A673 (cell line): Measurements from ENCODE around the gene CCDC148. TPM values are rescaled to one million over a fixed set of nuclear protein-coding genes. Genes with fewer than 3 reads are reported as not detected.

Experiments used
- BruUV-seq: library from RNA; stranded (reverse); fragments of 400-500 nt; replicated peaks from 2 replicates; lab custom pipeline; 2021; lab: Mats Ljungman, UMichigan
- CTCF ChIA-PET: fragments of 300-600 bp; sonication (Branson Sonifier 250); formaldehyde crosslinking; loops from one replicate; lab custom pipeline; 2022; ENCODE audit warnings: antibody characterized with exemption; lab: Charles Lee
- POLR2A ChIA-PET: fragments of 300-600 bp; sonication (Branson Sonifier 250); formaldehyde crosslinking; loops from one replicate; lab custom pipeline; 2022; ENCODE audit warnings: antibody characterized with exemption; ENCODE audit not compliant: low non-redundant PET; lab: Charles Lee
- DNase-seq: peaks from one replicate; pipeline ENCODE4 v3.0.0-alpha.2; 2015; ENCODE audit warnings: low spot score
- H3K27ac ChIP-seq: fragments of 200-600 bp; sonication (generic); 2 replicates; pipeline ENCODE4 v1.5.1; 2016; ENCODE audit warnings: mixed run types, low read depth, mild to moderate bottlenecking, mixed read lengths, antibody characterized with exemption, low read length; ENCODE audit not compliant: poor library complexity, severe bottlenecking
- H3K27me3 ChIP-seq: fragments of 200-600 bp; sonication (generic); replicated peaks from 2 replicates; pipeline ENCODE4 v1.6.1; 2017; ENCODE audit warnings: mixed run types, low read depth, mild to moderate bottlenecking, mixed read lengths, antibody characterized with exemption, low read length; ENCODE audit not compliant: insufficient read depth, poor library complexity
- H3K36me3 ChIP-seq: fragments of 200-600 bp; sonication (generic); 2 replicates; pipeline ENCODE4 v1.6.1; 2016; ENCODE audit warnings: mixed run types, mild to moderate bottlenecking, mixed read lengths, antibody characterized with exemption, low read length; ENCODE audit not compliant: insufficient read depth, poor library complexity, severe bottlenecking
- H3K4me1 ChIP-seq: fragments of 200-600 bp; sonication (generic); 2 replicates; pipeline ENCODE4 v1.6.1; 2017; ENCODE audit warnings: mixed run types, mild to moderate bottlenecking, mixed read lengths, antibody characterized with exemption, low read length; ENCODE audit not compliant: insufficient read depth, poor library complexity, severe bottlenecking
- H3K4me3 ChIP-seq: fragments of 200-600 bp; sonication (generic); 2 replicates; pipeline ENCODE4 v1.5.1; 2016; ENCODE audit warnings: low read depth, mixed run types, mild to moderate bottlenecking, mixed read lengths, low read length; ENCODE audit not compliant: poor library complexity, severe bottlenecking
- H3K9me3 ChIP-seq: fragments of 200-600 bp; sonication (generic); 2 replicates; pipeline ENCODE4 v1.6.1; 2016; ENCODE audit warnings: mixed run types, low read depth, mild to moderate bottlenecking, mixed read lengths, antibody characterized with exemption, low read length; ENCODE audit not compliant: poor library complexity, severe bottlenecking
- EZH2 ChIP-seq: fragments of 200-600 bp; sonication (generic); IDR thresholded peaks from 2 replicates; pipeline ENCODE4 v1.6.1; 2017; ENCODE audit warnings: borderline replicate concordance, low read depth, mild to moderate bottlenecking, mixed read lengths, antibody characterized with exemption, low read length; ENCODE audit not compliant: poor library complexity, severe bottlenecking
- intact Hi-C: fragments of 100-400 bp; cut with micrococcal nuclease; formaldehyde crosslinking; loops from one replicate; pipeline ENCODE4 v1.10.0; 2022; ENCODE audit not compliant: unreplicated experiment
- total RNA-seq: library from RNA; stranded (reverse); gene quantifications from 2 replicates; pipeline ENCODE4 v1.2.3, GENCODE V29; 2021
- TF ChIP-seq, protein P1 (sequence below): fragments of 300-800, 200-600 bp; sonication (generic); conservative IDR thresholded peaks from 2 replicates; pipeline ENCODE4 v1.5.1; 2017; ENCODE audit warnings: low read depth, mild to moderate bottlenecking, antibody characterized with exemption, low read length, moderate library complexity, mixed read lengths

Gene CCDC148
- total RNA-seq, 1 experiment from 2014 or later: 0.90 TPM

- BruUV-seq: no TSS peak
- Histone ChIP-seq H3K4me1 (no peaks in the 10 kb centered on the region), H3K9me3 (no peaks in the 10 kb centered on the region), H3K4me3 (no peak overlapping the region), H3K27ac (no peak overlapping the region), H3K27me3 (no peaks in the 10 kb centered on the region), H3K36me3 (no peaks in the 10 kb centered on the region)
- no peak for DNase-seq
- POLR2A ChIA-PET: no interaction called here
- CTCF ChIA-PET: no interaction called here
- intact Hi-C loops: no loop called here
- TF ChIP-seq EZH2: no peak
- TF ChIP-seq, protein P1, sequence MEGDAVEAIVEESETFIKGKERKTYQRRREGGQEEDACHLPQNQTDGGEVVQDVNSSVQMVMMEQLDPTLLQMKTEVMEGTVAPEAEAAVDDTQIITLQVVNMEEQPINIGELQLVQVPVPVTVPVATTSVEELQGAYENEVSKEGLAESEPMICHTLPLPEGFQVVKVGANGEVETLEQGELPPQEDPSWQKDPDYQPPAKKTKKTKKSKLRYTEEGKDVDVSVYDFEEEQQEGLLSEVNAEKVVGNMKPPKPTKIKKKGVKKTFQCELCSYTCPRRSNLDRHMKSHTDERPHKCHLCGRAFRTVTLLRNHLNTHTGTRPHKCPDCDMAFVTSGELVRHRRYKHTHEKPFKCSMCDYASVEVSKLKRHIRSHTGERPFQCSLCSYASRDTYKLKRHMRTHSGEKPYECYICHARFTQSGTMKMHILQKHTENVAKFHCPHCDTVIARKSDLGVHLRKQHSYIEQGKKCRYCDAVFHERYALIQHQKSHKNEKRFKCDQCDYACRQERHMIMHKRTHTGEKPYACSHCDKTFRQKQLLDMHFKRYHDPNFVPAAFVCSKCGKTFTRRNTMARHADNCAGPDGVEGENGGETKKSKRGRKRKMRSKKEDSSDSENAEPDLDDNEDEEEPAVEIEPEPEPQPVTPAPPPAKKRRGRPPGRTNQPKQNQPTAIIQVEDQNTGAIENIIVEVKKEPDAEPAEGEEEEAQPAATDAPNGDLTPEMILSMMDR: no peak
Measured at GRCh38 chr2:158273791-158274190, 182.8 kb downstream of the CCDC148 start.

DNA sequence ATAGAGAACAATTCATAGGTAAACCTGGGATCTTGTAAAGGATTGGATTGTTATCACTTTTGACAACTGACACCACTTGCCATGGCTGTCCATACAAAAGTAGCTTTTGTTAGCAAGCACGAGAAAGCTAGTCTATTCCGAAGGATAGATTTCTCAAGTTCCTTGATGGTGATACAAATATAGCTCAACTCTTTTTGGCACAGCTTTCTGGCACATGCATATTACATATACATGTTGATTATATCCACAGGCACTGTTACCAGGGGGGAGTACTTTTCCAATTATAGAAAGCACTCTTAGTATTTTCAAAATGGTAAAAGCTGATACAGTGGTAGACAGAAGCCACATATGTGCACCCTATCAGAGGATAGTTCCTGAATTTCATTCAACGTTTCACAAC, 186.0 kb downstream of the CCDC148 start:
- no TSS peak for BruUV-seq
- ChIA-PET CTCF (no interaction called here), POLR2A (no interaction called here)
- H3K27me3 ChIP-seq: no peaks in the 10 kb centered on the region
- no peak for DNase-seq
- no peak overlapping the region for H3K27ac ChIP-seq
- no peak for TF ChIP-seq EZH2
- TF ChIP-seq, protein P1: no peak
- no peaks in the 10 kb centered on the region for H3K4me1 ChIP-seq
- no peaks in the 10 kb centered on the region for H3K9me3 ChIP-seq
- intact Hi-C loops: no loop called here
- H3K4me3 ChIP-seq: no peak overlapping the region
- no peaks in the 10 kb centered on the region for H3K36me3 ChIP-seq

- DNase-seq: no peak
- Histone ChIP-seq H3K4me3 (no peak overlapping the region), H3K4me1 (no peaks in the 10 kb centered on the region), H3K27ac (no peak overlapping the region), H3K36me3 (no peaks in the 10 kb centered on the region), H3K9me3 (no peaks in the 10 kb centered on the region), H3K27me3 (no peaks in the 10 kb centered on the region)
- intact Hi-C loops: no loop called here
- CTCF ChIA-PET: no interaction called here
- POLR2A ChIA-PET: no interaction called here
- BruUV-seq: no TSS peak
- TF ChIP-seq EZH2: no peak
- TF ChIP-seq, protein P1: no peak
Measured at GRCh38 chr2:158269143-158269542, 187.4 kb downstream of the CCDC148 start.
